Body of pancreas (tissue), 4 donors: ENCODE data around the gene SYK.

Experiments used
- POLR2A ChIP-seq, 3 donors: fragments of 450-650 bp; IDR thresholded peaks; one replicate each; pipeline ENCODE4 v1.6.1; 2016; ENCODE audit warnings: antibody characterized with exemption in 3 of 3, mild to moderate bottlenecking in 2 of 3
- TF ChIP-seq, protein P1 (sequence below), 7 experiments: fragments of 450-650 bp in 4 of 7; fragments of 200-600 bp in 3 of 7; sonication (generic) in 3 of 7; IDR thresholded peaks; one replicate each; pipeline ENCODE4 v1.5.1; 2016 to 2019; ENCODE audit warnings: antibody characterized with exemption in 7 of 7

DNA sequence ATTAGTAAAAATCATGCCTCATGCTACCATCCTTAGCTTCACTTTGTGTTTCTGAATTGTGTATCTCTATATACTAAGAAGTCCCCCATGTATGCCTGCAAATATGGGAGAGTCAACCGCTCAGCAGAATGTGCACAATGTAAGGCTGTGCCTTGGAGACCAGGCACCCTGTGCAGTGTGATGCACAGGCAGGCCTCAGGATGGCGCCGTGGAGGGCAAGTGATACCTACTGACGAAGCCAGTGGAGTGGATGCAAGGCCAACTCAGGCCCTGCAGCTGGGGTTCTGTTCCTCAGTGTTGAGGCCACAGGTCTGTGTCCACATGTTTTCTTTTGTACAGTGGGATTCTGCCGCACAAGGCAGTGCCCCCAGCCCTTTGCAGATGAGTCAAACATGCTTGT lies 28.4 kb downstream of the SYK start:
- TF ChIP-seq, protein P1, sequence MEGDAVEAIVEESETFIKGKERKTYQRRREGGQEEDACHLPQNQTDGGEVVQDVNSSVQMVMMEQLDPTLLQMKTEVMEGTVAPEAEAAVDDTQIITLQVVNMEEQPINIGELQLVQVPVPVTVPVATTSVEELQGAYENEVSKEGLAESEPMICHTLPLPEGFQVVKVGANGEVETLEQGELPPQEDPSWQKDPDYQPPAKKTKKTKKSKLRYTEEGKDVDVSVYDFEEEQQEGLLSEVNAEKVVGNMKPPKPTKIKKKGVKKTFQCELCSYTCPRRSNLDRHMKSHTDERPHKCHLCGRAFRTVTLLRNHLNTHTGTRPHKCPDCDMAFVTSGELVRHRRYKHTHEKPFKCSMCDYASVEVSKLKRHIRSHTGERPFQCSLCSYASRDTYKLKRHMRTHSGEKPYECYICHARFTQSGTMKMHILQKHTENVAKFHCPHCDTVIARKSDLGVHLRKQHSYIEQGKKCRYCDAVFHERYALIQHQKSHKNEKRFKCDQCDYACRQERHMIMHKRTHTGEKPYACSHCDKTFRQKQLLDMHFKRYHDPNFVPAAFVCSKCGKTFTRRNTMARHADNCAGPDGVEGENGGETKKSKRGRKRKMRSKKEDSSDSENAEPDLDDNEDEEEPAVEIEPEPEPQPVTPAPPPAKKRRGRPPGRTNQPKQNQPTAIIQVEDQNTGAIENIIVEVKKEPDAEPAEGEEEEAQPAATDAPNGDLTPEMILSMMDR (IDR thresholded peaks at IDR 0.05), result no peak
- no peak for TF ChIP-seq POLR2A (IDR thresholded peaks at IDR 0.05)
